Measurements from ENCODE around the gene DACT3. TPM values are rescaled to one million over a fixed set of nuclear protein-coding genes. Genes with fewer than 3 reads are reported as not detected.

DACT3 gene
- total RNA-seq, 4 donors from 2014 or later: 0.31 to 0.79 (median 0.52) TPM

DNA sequence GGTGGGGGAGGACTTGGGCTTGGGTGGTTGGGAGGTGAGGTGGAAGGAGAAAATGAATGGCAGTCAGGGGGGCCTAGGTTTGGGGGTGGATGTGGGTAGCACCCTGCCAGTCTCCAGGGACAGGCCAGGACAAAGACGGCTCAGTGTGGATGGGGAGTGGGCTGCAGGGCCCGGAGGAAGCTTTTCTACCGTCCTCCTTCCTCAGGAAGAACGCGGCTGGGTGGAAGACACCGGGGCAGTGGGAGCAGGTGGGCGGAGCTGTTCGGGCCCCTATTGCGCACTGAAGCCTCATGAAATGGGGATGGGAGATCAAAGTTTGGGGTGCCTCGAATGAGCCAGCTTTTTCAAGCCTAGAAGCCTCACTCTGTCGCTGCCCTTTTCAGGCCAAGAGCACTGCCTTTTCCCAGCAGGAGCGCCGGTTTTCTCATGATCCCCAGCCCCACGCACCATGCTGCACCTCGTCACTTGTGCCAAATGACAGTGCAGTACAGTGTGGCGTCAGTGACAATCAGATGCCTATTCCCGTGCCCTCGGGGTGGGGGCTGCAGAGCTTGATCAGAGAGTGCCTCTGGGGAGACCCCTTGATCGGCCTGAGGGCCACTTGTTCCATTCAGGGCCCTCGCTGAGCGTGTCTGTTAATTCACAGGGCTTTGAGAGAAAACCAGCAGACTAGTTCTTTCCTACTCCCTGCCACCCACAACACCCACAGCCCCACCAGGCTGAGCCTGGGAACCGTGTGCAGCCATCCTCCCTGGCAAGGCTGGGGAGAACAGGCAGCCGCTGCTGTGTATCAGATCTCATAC is 58.4 kb downstream of the DACT3 start:
- no peak for TF ChIP-seq CTCF (IDR thresholded peaks at IDR 0.05)
- DNase-seq (ENCODE audit: low spot score) (no peak), ATAC-seq (ENCODE audit: low FRiP score) (no peak)

DNA sequence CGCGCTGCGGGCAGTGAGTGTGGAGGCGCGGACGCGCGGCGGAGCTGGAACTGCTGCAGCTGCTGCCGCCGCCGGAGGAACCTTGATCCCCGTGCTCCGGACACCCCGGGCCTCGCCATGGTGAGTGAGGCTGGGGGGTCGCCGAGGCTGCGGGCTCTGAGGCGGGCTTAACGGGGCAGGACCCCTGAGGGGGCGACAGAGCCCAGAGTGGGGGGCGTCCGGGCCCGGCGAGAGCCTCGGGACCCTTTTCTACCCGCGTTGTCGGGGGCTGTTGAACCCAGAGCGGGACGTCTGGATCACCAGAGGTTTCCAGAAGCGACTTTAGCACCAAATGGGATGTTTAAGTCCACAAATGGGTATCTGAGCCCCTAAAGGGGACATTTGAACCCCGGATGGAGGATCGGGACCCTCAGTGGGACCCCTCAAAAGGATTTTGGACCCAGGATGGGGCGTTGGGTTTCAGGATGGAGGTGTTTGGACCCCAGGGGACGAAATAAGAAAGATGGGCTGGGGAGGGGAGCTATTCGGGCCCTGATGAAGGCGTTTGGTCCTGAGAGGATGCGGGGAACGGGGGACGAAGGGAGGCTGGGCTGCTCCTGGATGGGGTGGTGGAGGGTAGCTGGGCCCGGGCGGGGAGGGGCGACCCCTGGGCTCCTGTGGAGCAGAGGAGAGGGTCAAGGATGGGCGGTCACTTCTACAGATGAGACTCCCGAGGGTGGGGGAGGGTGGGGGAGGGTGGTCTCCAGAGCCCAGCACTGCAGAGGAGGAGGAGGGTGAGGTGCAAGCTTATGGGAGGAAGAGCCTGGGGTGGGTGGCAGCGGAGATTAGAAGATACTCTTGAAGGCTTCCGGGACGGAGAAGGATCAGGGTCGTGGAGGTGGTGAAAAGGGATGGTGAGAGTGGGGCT is 59.4 kb downstream of the DACT3 start, which contains the start of gene CALM3:
Gene CALM3 (plus strand): TSS at position 13 of the 907 bp plus-strand sequence. CDS start 105 bp downstream, at position 118.
- DNase-seq (ENCODE audit: low spot score) (no peak), ATAC-seq (ENCODE audit: low FRiP score) (no peak)
- no peak for TF ChIP-seq CTCF (IDR thresholded peaks at IDR 0.05)

GRCh38 chr19:46600384-46601317 is 60.3 kb downstream of the DACT3 start:
- peak; percentile 98 for DNase-seq (ENCODE audit: low spot score)
- TF ChIP-seq CTCF (IDR thresholded peaks at IDR 0.05): no peak
- peak; percentile 97 for ATAC-seq (ENCODE audit: low FRiP score)

GRCh38 chr19:46599716-46600373 is 61.1 kb downstream of the DACT3 start:
- ATAC-seq (ENCODE audit: low FRiP score): no peak
- DNase-seq (ENCODE audit: low spot score): no peak
- no peak for TF ChIP-seq CTCF (IDR thresholded peaks at IDR 0.05)

DNA sequence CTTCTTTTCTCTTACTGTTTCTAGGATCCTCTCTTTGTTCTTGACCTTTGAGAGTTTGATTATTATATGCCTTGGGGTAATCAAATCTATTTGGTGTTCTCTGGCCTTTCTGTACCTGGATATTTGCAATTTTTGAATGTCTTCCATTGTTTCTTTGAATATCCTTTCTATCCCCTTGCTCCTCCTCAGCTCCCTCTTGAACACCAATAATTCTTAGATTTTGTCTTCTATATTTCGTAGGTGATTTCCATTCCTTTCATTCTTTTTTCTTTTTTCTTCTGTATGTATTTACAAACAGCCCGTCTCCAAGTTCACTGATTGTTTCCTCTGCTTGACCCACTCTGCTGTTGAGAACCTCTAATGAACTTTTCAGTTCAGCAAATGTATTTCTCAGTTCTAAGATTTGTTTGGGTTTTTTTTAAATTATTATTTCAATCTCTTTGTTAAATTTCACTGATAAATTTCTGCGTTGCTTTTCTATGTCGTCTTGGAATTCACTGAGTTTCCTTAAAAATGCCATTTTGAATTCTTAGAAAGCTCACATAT is 62.5 kb downstream of the DACT3 start:
- no peak for TF ChIP-seq CTCF (IDR thresholded peaks at IDR 0.05)
- ATAC-seq (ENCODE audit: low FRiP score) (no peak), DNase-seq (ENCODE audit: low spot score) (no peak)

Small RNA genes within 50 kb of the gene (small RNA-seq; reads per million reads assigned to genes)
- not detected for gene MIR320E
- not detected for gene RN7SL364P

Other genes starting within 250 kb of the DACT3 start
- 1 to 10 TPM; 1.7 to 7.1 (median 5.3) TPM for gene CCDC8, start 247.6 kb downstream of the DACT3 start, total RNA-seq
- gene PNMA8C, start 232.2 kb downstream of the DACT3 start, total RNA-seq: not detected
- gene PNMA8A, start 189.6 kb downstream of the DACT3 start, total RNA-seq: 1 to 10 TPM in 2 of 4 donors, under 1 TPM in 2; 0.72 to 3.5 (median 1.0) TPM
- gene PNMA8B, start 165.3 kb downstream of the DACT3 start, total RNA-seq: 1 to 10 TPM in 3 of 4 donors, under 1 TPM in 1; 0.93 to 3.0 (median 1.7) TPM
- 100 to 1,000 TPM; 112 to 189 (median 132) TPM for gene CALM3, start 59.9 kb downstream of the DACT3 start, total RNA-seq
- gene PTGIR, start 36.1 kb downstream of the DACT3 start, total RNA-seq: 10 to 100 TPM in 1 of 4 donors, 1 to 10 TPM in 3; 4.8 to 10.2 (median 7.9) TPM
- gene GNG8, start 25.0 kb downstream of the DACT3 start, total RNA-seq: not detected
- gene PRKD2, start 55.9 kb upstream of the DACT3 start, total RNA-seq: 10 to 100 TPM; 11.8 to 41.3 (median 19.5) TPM
- gene FKRP, start 84.9 kb upstream of the DACT3 start, total RNA-seq: 10 to 100 TPM in 3 of 4 donors, 1 to 10 TPM in 1; 9.2 to 20.5 (median 13.9) TPM
- 10 to 100 TPM; 33.6 to 92.3 (median 64.7) TPM for gene STRN4, start 85.3 kb upstream of the DACT3 start, total RNA-seq
- 100 to 1,000 TPM in 3 of 4 donors, 10 to 100 TPM in 1; 86.7 to 158 (median 140) TPM for gene SLC1A5, start 127.4 kb upstream of the DACT3 start, total RNA-seq
- gene AP2S1, start 189.7 kb upstream of the DACT3 start, total RNA-seq: 100 to 1,000 TPM in 3 of 4 donors, 10 to 100 TPM in 1; 96.6 to 166 (median 132) TPM
- 10 to 100 TPM; 30.1 to 45.2 (median 37.2) TPM for gene ARHGAP35, start 199.8 kb upstream of the DACT3 start, total RNA-seq

Measured in omental fat pad (tissue), 4 donors.